GM12875 (cell line): ENCODE results near the gene PLEKHA5.
"Not testable (repeated sequence)": the region's sequence is repeated elsewhere in the genome, so short reads cannot be mapped to it uniquely, and the experiment has no call there.

Experiments
- H3K4me3 ChIP-seq: one replicate; pipeline ENCODE4 v1.5.1; 2011; ENCODE audit warnings: low read depth, low read length, control low read depth
- CTCF ChIP-seq: IDR thresholded peaks from 2 replicates; pipeline ENCODE4 v1.5.1; 2011; ENCODE audit warnings: low read depth, mild to moderate bottlenecking, control low read depth, inconsistent platforms, low read length, moderate library complexity, borderline replicate concordance; ENCODE audit not compliant: insufficient read depth

PLEKHA5 gene

GRCh38 chr12:19398376-19399363, 269.1 kb downstream of the PLEKHA5 start:
- no peak for TF ChIP-seq CTCF
- no peak overlapping the region for H3K4me3 ChIP-seq

GRCh38 chr12:19400649-19401285, 271.2 kb downstream of the PLEKHA5 start:
- H3K4me3 ChIP-seq, result not testable (repeated sequence)

- TF ChIP-seq CTCF, result no peak
- no peak overlapping the region for H3K4me3 ChIP-seq
These were observed 272.7 kb downstream of the PLEKHA5 start for GRCh38 chr12:19402211-19402610.

- no peak for TF ChIP-seq CTCF
- H3K4me3 ChIP-seq, result no peak overlapping the region
These were observed 273.4 kb downstream of the PLEKHA5 start for GRCh38 chr12:19402743-19403431.

GRCh38 chr12:19404242-19404880, 274.8 kb downstream of the PLEKHA5 start:
- H3K4me3 ChIP-seq, result no peak overlapping the region
- no peak for TF ChIP-seq CTCF

- no peak for TF ChIP-seq CTCF
- no peak overlapping the region for H3K4me3 ChIP-seq
These were observed 279.8 kb downstream of the PLEKHA5 start for GRCh38 chr12:19409376-19409775.

- no peak for TF ChIP-seq CTCF
- no peak overlapping the region for H3K4me3 ChIP-seq
These were observed 280.7 kb downstream of the PLEKHA5 start for GRCh38 chr12:19410211-19410610.
